Measurements from ENCODE around the gene NRM.

- TF ChIP-seq BCL11B (tag by site-specific recombination; IDR thresholded peaks at IDR 0.05; ENCODE audit: low read depth) (no peak), ZNF747 (tag by site-specific recombination; IDR thresholded peaks at IDR 0.05) (no peak), ZNF274 (IDR thresholded peaks at IDR 0.05; ENCODE audit: low read length) (no peak), ZNF274 (tag by site-specific recombination; IDR thresholded peaks at IDR 0.05; ENCODE audit: borderline replicate concordance) (no peak)
- TF ChIP-seq, protein P1, sequence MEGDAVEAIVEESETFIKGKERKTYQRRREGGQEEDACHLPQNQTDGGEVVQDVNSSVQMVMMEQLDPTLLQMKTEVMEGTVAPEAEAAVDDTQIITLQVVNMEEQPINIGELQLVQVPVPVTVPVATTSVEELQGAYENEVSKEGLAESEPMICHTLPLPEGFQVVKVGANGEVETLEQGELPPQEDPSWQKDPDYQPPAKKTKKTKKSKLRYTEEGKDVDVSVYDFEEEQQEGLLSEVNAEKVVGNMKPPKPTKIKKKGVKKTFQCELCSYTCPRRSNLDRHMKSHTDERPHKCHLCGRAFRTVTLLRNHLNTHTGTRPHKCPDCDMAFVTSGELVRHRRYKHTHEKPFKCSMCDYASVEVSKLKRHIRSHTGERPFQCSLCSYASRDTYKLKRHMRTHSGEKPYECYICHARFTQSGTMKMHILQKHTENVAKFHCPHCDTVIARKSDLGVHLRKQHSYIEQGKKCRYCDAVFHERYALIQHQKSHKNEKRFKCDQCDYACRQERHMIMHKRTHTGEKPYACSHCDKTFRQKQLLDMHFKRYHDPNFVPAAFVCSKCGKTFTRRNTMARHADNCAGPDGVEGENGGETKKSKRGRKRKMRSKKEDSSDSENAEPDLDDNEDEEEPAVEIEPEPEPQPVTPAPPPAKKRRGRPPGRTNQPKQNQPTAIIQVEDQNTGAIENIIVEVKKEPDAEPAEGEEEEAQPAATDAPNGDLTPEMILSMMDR (tag by site-specific recombination; IDR thresholded peaks at IDR 0.05), result 0 out of 2 replicates have a peak, but pooled peaks have one; percentile 35
Measured at GRCh38 chr6:30685157-30686008, 5.4 kb downstream of the NRM start.
